Measurements from ENCODE around the gene ZNF213. TPM values are rescaled to one million over a fixed set of nuclear protein-coding genes. Genes with fewer than 3 reads are reported as not detected.
A peak's percentile ranks its signal among the peaks of the same experiment; 100 is the strongest.

ZNF213 gene
- total RNA-seq, 1 experiment from 2014 or later = 12.3 TPM

DNA sequence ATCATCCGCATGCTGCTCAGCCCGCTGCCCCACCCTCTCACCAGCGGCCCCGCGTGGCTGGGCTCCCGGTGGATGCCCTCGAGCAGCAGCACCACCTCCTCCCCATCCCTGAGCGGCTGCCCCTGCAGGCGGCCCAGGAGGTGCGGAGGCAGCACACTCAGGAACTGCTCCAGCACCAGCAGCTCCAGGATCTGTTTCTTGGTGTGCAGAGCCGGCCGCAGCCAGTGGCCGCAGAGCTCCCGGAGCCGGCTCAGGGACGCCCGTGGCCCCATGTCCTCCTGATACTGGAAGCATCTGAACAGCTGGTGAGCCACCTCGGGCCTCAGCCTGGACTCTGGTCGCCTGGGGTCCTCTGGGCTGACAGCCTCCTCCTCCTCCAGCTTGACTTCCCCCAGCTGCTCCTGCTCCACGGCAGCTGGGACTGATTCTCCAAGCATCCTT lies 42.3 kb upstream of the ZNF213 start:
- Histone ChIP-seq H3K4me3 (ENCODE audit: low read depth in 2 of 2, low read length in 2 of 2) (no peak overlapping the region), H3K27me3 (ENCODE audit: control insufficient read depth, insufficient read depth, low read length) (no peaks in the 10 kb centered on the region), H3K36me3 (ENCODE audit: control insufficient read depth, insufficient read depth, low read length) (no peaks in the 10 kb centered on the region), H3K27ac (ENCODE audit: low read length) (no peak overlapping the region), H3K4me1 (ENCODE audit: control insufficient read depth, insufficient read depth, low read length) (no peaks in the 10 kb centered on the region), H3K9me3 (ENCODE audit: control insufficient read depth, insufficient read depth, low read depth, low read length) (no peaks in the 10 kb centered on the region)
- ATAC-seq (no peak), DNase-seq (ENCODE audit: low read depth, low spot score) (no peak)
- in situ Hi-C loops (cut with HindIII; ENCODE audit: low pct_unique_long_range_greater_than_20kb, low sequenced_read_pairs) = no loop called here
- no TSS peak for BruUV-seq (replicated peaks)
- intact Hi-C loops (cut with micrococcal nuclease; ENCODE audit: unreplicated experiment) = no loop called here
- ChIA-PET CTCF (no interaction called here), POLR2A (no interaction called here)
- TF ChIP-seq TCF7L2 (IDR thresholded peaks at IDR 0.05; ENCODE audit: low read depth, low read length) (no peak), SIN3A (IDR thresholded peaks at IDR 0.05; ENCODE audit: borderline replicate concordance, insufficient read depth, low read depth, low read length) (no peak), POLR2AphosphoS5 (IDR thresholded peaks at IDR 0.05; ENCODE audit: low read depth, low read length) (no peak)
- TF ChIP-seq, protein P1, sequence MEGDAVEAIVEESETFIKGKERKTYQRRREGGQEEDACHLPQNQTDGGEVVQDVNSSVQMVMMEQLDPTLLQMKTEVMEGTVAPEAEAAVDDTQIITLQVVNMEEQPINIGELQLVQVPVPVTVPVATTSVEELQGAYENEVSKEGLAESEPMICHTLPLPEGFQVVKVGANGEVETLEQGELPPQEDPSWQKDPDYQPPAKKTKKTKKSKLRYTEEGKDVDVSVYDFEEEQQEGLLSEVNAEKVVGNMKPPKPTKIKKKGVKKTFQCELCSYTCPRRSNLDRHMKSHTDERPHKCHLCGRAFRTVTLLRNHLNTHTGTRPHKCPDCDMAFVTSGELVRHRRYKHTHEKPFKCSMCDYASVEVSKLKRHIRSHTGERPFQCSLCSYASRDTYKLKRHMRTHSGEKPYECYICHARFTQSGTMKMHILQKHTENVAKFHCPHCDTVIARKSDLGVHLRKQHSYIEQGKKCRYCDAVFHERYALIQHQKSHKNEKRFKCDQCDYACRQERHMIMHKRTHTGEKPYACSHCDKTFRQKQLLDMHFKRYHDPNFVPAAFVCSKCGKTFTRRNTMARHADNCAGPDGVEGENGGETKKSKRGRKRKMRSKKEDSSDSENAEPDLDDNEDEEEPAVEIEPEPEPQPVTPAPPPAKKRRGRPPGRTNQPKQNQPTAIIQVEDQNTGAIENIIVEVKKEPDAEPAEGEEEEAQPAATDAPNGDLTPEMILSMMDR (IDR thresholded peaks at IDR 0.05) = no peak
- TF ChIP-seq, protein P2, sequence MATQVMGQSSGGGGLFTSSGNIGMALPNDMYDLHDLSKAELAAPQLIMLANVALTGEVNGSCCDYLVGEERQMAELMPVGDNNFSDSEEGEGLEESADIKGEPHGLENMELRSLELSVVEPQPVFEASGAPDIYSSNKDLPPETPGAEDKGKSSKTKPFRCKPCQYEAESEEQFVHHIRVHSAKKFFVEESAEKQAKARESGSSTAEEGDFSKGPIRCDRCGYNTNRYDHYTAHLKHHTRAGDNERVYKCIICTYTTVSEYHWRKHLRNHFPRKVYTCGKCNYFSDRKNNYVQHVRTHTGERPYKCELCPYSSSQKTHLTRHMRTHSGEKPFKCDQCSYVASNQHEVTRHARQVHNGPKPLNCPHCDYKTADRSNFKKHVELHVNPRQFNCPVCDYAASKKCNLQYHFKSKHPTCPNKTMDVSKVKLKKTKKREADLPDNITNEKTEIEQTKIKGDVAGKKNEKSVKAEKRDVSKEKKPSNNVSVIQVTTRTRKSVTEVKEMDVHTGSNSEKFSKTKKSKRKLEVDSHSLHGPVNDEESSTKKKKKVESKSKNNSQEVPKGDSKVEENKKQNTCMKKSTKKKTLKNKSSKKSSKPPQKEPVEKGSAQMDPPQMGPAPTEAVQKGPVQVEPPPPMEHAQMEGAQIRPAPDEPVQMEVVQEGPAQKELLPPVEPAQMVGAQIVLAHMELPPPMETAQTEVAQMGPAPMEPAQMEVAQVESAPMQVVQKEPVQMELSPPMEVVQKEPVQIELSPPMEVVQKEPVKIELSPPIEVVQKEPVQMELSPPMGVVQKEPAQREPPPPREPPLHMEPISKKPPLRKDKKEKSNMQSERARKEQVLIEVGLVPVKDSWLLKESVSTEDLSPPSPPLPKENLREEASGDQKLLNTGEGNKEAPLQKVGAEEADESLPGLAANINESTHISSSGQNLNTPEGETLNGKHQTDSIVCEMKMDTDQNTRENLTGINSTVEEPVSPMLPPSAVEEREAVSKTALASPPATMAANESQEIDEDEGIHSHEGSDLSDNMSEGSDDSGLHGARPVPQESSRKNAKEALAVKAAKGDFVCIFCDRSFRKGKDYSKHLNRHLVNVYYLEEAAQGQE (IDR thresholded peaks at IDR 0.05; ENCODE audit: insufficient read depth in 1 of 2, low read depth in 2 of 2, low read length in 1 of 2) = no peak

DNA sequence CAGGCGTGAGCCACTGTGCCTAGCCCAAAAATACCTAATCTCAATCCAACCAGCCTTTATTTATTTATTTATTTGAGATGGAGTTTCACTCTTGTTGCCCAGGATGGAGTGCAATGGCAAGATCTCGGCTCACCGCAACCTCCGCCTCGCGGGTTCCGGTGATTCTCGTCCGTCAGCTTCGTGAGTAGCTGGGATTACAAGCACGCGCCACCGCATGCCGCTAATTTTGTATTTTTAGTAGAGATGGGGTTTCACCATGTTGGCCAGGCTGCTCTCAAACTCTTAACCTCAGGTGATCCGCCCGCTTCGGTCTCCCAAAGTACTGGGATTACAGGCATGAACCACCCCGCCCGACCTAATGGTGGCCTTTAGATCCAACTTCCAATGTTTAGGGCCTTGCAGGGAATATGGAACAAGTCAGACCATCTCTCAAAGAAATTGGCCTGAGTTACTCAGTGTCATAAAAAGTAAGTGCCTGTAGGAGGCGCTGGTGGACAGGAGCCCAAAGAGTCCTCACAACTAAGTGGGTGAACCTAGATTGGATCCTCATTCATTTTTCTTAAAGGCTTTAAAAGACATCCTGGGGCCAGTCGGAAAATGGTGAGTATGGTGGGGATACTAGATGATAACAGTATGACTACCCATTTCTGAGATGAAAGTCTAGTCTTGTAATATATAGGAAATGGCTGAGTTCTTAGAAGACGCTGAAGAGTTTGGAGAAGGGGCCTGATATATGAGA lies 40.4 kb upstream of the ZNF213 start:
- H3K4me1 ChIP-seq (ENCODE audit: control insufficient read depth, insufficient read depth, low read length) = peaks cover 2% of the 10 kb centered on the region; the same call in 1 of the 2 replicates
- CTCF ChIA-PET = no interaction called here
- no peak for TF ChIP-seq SIN3A (IDR thresholded peaks at IDR 0.05; ENCODE audit: borderline replicate concordance, insufficient read depth, low read depth, low read length)
- TF ChIP-seq POLR2AphosphoS5 (IDR thresholded peaks at IDR 0.05; ENCODE audit: low read depth, low read length) = no peak
- TF ChIP-seq, protein P2 (IDR thresholded peaks at IDR 0.05; ENCODE audit: insufficient read depth in 1 of 2, low read depth in 2 of 2, low read length in 1 of 2) = no peak
- no peak for TF ChIP-seq TCF7L2 (IDR thresholded peaks at IDR 0.05; ENCODE audit: low read depth, low read length)
- TF ChIP-seq, protein P1 (IDR thresholded peaks at IDR 0.05) = peak; percentile 85
- DNase-seq (ENCODE audit: low read depth, low spot score) (no peak), ATAC-seq (no peak; the same call in 1 of the 2 replicates)
- H3K4me3 ChIP-seq (ENCODE audit: low read depth in 2 of 2, low read length in 2 of 2) = no peak overlapping the region
- no TSS peak for BruUV-seq (replicated peaks)
- no peaks in the 10 kb centered on the region for H3K9me3 ChIP-seq (ENCODE audit: control insufficient read depth, insufficient read depth, low read depth, low read length)
- no peaks in the 10 kb centered on the region for H3K27me3 ChIP-seq (ENCODE audit: control insufficient read depth, insufficient read depth, low read length)
- POLR2A ChIA-PET = no interaction called here
- no peak overlapping the region for H3K27ac ChIP-seq (ENCODE audit: low read length)
- H3K36me3 ChIP-seq (ENCODE audit: control insufficient read depth, insufficient read depth, low read length) = no peaks in the 10 kb centered on the region
- intact Hi-C loops (cut with micrococcal nuclease; ENCODE audit: unreplicated experiment) (no loop called here), in situ Hi-C loops (cut with HindIII; ENCODE audit: low pct_unique_long_range_greater_than_20kb, low sequenced_read_pairs) (no loop called here)

Measured in Panc1 (cell line).